HCT116 (cell line): ENCODE results near the gene IL31RA.

Source experiments
- ATF3 ChIP-seq: IDR thresholded peaks from 2 replicates; pipeline ENCODE4 v1.6.1; 2012
- EZH2 ChIP-seq: fragments of 200-600 bp; sonication (generic); IDR thresholded peaks from 2 replicates; pipeline ENCODE4 v1.6.1; 2017; ENCODE audit warnings: antibody characterized with exemption, mixed run types
- POLR2A ChIP-seq: IDR thresholded peaks from 2 replicates; pipeline ENCODE4 v1.7.0; 2011; ENCODE audit warnings: borderline replicate concordance; ENCODE audit not compliant: insufficient read depth, insufficient read length; ENCODE audit errors: extremely low read depth
- POLR2AphosphoS5 ChIP-seq: IDR thresholded peaks from 2 replicates; pipeline ENCODE4 v1.6.1; 2011; ENCODE audit warnings: mild to moderate bottlenecking, low read depth, low read length, moderate library complexity
- YY1 ChIP-seq: IDR thresholded peaks from 2 replicates; pipeline ENCODE4 v1.6.1; 2011; ENCODE audit warnings: low read length, low read depth, moderate library complexity, mild to moderate bottlenecking; ENCODE audit not compliant: insufficient replicate concordance; ENCODE audit errors: extremely low read depth
- TF ChIP-seq, protein P1 (sequence below): IDR thresholded peaks from 2 replicates; pipeline ENCODE4 v1.6.1; 2012; ENCODE audit warnings: low read depth

GRCh38 chr5:55915783-55916182, 64.6 kb downstream of the IL31RA start:
- TF ChIP-seq POLR2A: no peak
- no peak for TF ChIP-seq EZH2
- no peak for TF ChIP-seq ATF3
- no peak for TF ChIP-seq POLR2AphosphoS5
- TF ChIP-seq YY1: no peak
- TF ChIP-seq, protein P1, sequence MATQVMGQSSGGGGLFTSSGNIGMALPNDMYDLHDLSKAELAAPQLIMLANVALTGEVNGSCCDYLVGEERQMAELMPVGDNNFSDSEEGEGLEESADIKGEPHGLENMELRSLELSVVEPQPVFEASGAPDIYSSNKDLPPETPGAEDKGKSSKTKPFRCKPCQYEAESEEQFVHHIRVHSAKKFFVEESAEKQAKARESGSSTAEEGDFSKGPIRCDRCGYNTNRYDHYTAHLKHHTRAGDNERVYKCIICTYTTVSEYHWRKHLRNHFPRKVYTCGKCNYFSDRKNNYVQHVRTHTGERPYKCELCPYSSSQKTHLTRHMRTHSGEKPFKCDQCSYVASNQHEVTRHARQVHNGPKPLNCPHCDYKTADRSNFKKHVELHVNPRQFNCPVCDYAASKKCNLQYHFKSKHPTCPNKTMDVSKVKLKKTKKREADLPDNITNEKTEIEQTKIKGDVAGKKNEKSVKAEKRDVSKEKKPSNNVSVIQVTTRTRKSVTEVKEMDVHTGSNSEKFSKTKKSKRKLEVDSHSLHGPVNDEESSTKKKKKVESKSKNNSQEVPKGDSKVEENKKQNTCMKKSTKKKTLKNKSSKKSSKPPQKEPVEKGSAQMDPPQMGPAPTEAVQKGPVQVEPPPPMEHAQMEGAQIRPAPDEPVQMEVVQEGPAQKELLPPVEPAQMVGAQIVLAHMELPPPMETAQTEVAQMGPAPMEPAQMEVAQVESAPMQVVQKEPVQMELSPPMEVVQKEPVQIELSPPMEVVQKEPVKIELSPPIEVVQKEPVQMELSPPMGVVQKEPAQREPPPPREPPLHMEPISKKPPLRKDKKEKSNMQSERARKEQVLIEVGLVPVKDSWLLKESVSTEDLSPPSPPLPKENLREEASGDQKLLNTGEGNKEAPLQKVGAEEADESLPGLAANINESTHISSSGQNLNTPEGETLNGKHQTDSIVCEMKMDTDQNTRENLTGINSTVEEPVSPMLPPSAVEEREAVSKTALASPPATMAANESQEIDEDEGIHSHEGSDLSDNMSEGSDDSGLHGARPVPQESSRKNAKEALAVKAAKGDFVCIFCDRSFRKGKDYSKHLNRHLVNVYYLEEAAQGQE: no peak
